Stomach (tissue), 4 donors: ENCODE measurements around the gene M1AP.

Experiments used
- EP300 ChIP-seq: sonication (generic); formaldehyde crosslinking; IDR thresholded peaks from one replicate; pipeline ENCODE4 v1.6.1; 2017; ENCODE audit warnings: antibody characterized with exemption
- POLR2A ChIP-seq, 4 donors: fragments of 450-650 bp; IDR thresholded peaks; one replicate each; pipeline ENCODE4 v1.6.1; 2016; ENCODE audit warnings: antibody characterized with exemption in 4 of 4, control low read depth in 2 of 4, mild to moderate bottlenecking in 1 of 4, moderate library complexity in 1 of 4
- POLR2AphosphoS5 ChIP-seq, 3 donors: sonication (generic); formaldehyde crosslinking; IDR thresholded peaks; one replicate each; pipeline ENCODE4 v1.6.1; 2016; ENCODE audit warnings: antibody characterized with exemption in 3 of 3
- TF ChIP-seq, protein P1 (sequence below), 7 experiments: fragments of 450-650 bp in 4 of 7; fragments of 200-600 bp in 3 of 7; sonication (generic) in 3 of 7; IDR thresholded peaks; one replicate each; pipeline ENCODE4 v1.5.1; 2016 to 2019; ENCODE audit warnings: antibody characterized with exemption in 7 of 7, control low read depth in 2 of 7, mild to moderate bottlenecking in 1 of 7

DNA sequence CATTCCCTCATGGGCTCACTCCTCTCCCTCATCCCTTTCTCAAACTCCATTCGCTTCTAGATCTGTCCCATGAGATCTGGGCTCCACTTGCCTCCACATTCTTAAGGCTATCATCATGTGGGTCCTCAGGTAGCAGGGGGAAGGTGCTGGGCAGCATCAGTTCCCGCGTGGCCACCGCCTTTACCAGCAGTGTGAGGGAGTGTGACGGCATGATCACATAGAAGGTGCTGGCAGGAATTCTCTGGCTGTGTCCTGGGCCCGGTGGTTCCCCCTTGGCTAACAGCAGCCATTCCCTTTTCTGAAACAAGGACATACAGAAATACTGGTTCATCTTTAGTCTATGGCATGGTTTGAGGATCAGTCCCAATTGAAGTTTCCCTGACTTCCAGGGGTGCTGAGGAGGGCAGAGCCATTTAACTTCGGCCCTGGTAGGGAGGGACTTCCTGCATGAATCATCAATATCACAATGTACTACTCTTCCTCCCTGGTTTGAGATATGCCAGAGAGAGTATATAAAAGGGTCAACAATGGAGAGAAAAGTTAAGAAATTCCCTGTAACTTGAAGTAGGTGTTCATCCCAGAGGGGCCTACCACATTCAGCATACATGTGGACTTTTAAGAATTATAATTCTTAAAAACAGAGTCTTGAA, 85.9 kb downstream of the M1AP start:
- TF ChIP-seq, protein P1, sequence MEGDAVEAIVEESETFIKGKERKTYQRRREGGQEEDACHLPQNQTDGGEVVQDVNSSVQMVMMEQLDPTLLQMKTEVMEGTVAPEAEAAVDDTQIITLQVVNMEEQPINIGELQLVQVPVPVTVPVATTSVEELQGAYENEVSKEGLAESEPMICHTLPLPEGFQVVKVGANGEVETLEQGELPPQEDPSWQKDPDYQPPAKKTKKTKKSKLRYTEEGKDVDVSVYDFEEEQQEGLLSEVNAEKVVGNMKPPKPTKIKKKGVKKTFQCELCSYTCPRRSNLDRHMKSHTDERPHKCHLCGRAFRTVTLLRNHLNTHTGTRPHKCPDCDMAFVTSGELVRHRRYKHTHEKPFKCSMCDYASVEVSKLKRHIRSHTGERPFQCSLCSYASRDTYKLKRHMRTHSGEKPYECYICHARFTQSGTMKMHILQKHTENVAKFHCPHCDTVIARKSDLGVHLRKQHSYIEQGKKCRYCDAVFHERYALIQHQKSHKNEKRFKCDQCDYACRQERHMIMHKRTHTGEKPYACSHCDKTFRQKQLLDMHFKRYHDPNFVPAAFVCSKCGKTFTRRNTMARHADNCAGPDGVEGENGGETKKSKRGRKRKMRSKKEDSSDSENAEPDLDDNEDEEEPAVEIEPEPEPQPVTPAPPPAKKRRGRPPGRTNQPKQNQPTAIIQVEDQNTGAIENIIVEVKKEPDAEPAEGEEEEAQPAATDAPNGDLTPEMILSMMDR (IDR thresholded peaks at IDR 0.05), result no peak
- TF ChIP-seq EP300 (no peak), POLR2AphosphoS5 (IDR thresholded peaks at IDR 0.05) (no peak), POLR2A (IDR thresholded peaks at IDR 0.05) (no peak)
